Peyer's patch (tissue), 4 donors: ENCODE data around the gene ASPM.

ENCODE experiments used
- POLR2A ChIP-seq, 2 donors: fragments of 450-650 bp; IDR thresholded peaks; one replicate each; pipeline ENCODE4 v1.5.1; 2017; ENCODE audit warnings: antibody characterized with exemption in 2 of 2, mild to moderate bottlenecking in 2 of 2, moderate library complexity in 2 of 2
- TF ChIP-seq, protein P1 (sequence below), 6 experiments: fragments of 450-650 bp in 4 of 6; fragments of 200-600 bp in 2 of 6; sonication (generic) in 1 of 6; IDR thresholded peaks; one replicate each; pipeline ENCODE4 v1.5.1; 2017 to 2019; ENCODE audit warnings: antibody characterized with exemption in 6 of 6, mild to moderate bottlenecking in 3 of 6, moderate library complexity in 1 of 6

DNA sequence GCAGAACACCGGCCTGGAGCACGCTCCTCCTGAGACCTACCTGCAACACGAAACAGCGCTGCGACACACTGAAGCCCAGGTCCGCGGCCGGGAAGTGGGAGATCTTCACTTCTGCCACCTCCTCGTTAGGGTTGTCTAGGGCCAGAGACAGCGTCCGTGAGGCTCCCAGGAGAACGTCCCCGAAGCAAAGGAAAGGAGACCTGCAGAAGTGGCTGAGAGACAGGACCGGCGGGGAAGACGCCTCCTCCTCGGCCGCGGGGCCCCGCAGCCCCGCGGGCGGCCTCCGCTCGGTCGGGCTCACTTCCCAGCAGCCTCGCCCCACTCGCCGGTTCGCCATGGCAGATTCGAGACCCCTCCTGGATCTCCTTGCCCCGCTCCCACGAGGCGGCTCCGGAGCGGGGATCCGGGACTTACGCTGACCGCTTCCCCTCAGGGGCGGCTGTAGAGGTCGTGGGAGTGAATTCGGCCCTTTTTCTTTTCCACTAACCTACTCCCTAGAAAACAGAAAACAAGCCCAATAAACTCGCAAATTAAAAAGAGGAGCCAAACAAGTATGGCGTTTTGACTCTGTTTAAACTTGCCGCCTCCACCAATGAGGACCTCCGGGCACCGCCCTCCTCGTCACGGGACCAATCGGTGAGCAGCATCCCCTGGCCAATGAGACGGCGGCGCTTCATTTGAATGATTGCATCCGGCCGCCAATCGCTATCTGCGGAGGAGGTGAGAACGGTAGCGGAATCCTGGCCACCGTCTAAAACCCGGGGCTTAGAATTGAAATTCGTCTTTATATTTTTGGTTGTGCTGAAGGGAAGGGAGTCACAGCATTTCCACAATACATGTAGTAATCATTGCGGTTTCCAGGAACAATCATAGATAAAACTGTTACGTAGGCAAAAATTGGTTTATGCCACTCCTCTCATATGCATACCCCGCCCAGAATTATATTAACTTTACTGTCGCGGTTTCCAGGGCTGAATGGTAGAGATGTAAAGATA is at the start of gene ASPM:
- TF ChIP-seq, protein P1, sequence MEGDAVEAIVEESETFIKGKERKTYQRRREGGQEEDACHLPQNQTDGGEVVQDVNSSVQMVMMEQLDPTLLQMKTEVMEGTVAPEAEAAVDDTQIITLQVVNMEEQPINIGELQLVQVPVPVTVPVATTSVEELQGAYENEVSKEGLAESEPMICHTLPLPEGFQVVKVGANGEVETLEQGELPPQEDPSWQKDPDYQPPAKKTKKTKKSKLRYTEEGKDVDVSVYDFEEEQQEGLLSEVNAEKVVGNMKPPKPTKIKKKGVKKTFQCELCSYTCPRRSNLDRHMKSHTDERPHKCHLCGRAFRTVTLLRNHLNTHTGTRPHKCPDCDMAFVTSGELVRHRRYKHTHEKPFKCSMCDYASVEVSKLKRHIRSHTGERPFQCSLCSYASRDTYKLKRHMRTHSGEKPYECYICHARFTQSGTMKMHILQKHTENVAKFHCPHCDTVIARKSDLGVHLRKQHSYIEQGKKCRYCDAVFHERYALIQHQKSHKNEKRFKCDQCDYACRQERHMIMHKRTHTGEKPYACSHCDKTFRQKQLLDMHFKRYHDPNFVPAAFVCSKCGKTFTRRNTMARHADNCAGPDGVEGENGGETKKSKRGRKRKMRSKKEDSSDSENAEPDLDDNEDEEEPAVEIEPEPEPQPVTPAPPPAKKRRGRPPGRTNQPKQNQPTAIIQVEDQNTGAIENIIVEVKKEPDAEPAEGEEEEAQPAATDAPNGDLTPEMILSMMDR (IDR thresholded peaks at IDR 0.05) = no peak
- TF ChIP-seq POLR2A (IDR thresholded peaks at IDR 0.05) = no peak
